Brain microvascular endothelial cell (primary cell): Measurements from ENCODE around the gene REXO4.

Experiments used
- DNase-seq: peaks from one replicate; pipeline ENCODE4 v3.0.0-alpha.2; 2020
- H3K27ac ChIP-seq: fragments of 250-450 bp; sonication (Bioruptor Pico); 2 replicates; pipeline ENCODE4 v1.5.1; 2020; ENCODE audit warnings: mild to moderate bottlenecking, moderate library complexity
- H3K27me3 ChIP-seq: fragments of 250-450 bp; sonication (Bioruptor Pico); replicated peaks from 2 replicates; pipeline ENCODE4 v1.5.1; 2020; ENCODE audit warnings: mild to moderate bottlenecking
- H3K36me3 ChIP-seq: fragments of 250-450 bp; sonication (Bioruptor Pico); replicated peaks from 2 replicates; pipeline ENCODE4 v1.5.1; 2020; ENCODE audit warnings: mild to moderate bottlenecking
- H3K4me3 ChIP-seq: 2 replicates; pipeline ENCODE4 v1.5.1; 2011; ENCODE audit warnings: low read depth, mild to moderate bottlenecking, control low read depth, low read length, moderate library complexity
- CTCF ChIP-seq: IDR thresholded peaks from 2 replicates; pipeline ENCODE4 v1.5.1; 2011; ENCODE audit warnings: low read depth, mild to moderate bottlenecking, moderate library complexity, low read length, control low read depth, inconsistent platforms; ENCODE audit errors: missing control alignments
- in situ Hi-C: cut with HindIII; loops from 2 replicates; pipeline ENCODE4 v1.10.0; 2017; ENCODE audit warnings: low sequenced_read_pairs, low pct_ligation_motif_present

Gene REXO4

GRCh38 chr9:133445293-133445969 is 27.6 kb upstream of the REXO4 start:
- H3K36me3 ChIP-seq: no peaks in the 10 kb centered on the region
- no peak overlapping the region for H3K27ac ChIP-seq
- no peak for DNase-seq
- no peak overlapping the region for H3K4me3 ChIP-seq
- in situ Hi-C loops: no loop called here
- no peak for TF ChIP-seq CTCF
- peaks cover 13% of the 10 kb centered on the region for H3K27me3 ChIP-seq

GRCh38 chr9:133443982-133444381 is 26.2 kb upstream of the REXO4 start:
- Histone ChIP-seq H3K4me3 (no peak overlapping the region), H3K36me3 (no peaks in the 10 kb centered on the region), H3K27ac (no peak overlapping the region), H3K27me3 (peaks cover 13% of the 10 kb centered on the region)
- in situ Hi-C loops: no loop called here
- TF ChIP-seq CTCF: no peak
- peak; percentile 27 for DNase-seq

GRCh38 chr9:133443248-133443647 is 25.4 kb upstream of the REXO4 start:
- Histone ChIP-seq H3K4me3 (no peak overlapping the region), H3K36me3 (no peaks in the 10 kb centered on the region), H3K27ac (no peak overlapping the region), H3K27me3 (peaks cover 13% of the 10 kb centered on the region)
- TF ChIP-seq CTCF: no peak
- no peak for DNase-seq
- in situ Hi-C loops: no loop called here

- peaks cover 13% of the 10 kb centered on the region for H3K27me3 ChIP-seq
- H3K36me3 ChIP-seq: no peaks in the 10 kb centered on the region
- no peak for TF ChIP-seq CTCF
- no peak overlapping the region for H3K4me3 ChIP-seq
- in situ Hi-C loops: no loop called here
- no peak for DNase-seq
- no peak overlapping the region for H3K27ac ChIP-seq
These were observed 23.8 kb upstream of the REXO4 start for GRCh38 chr9:133441571-133441970.

- DNase-seq: no peak
- H3K27me3 ChIP-seq: peaks cover 7% of the 10 kb centered on the region
- in situ Hi-C loops: no loop called here
- no peak overlapping the region for H3K27ac ChIP-seq
- no peak overlapping the region for H3K4me3 ChIP-seq
- no peak for TF ChIP-seq CTCF
- H3K36me3 ChIP-seq: no peaks in the 10 kb centered on the region
These were observed 23.1 kb upstream of the REXO4 start for GRCh38 chr9:133440874-133441273.

- TF ChIP-seq CTCF: no peak
- Histone ChIP-seq H3K27me3 (no peaks in the 10 kb centered on the region), H3K36me3 (no peaks in the 10 kb centered on the region), H3K4me3 (no peak overlapping the region), H3K27ac (no peak overlapping the region)
- DNase-seq: no peak
- in situ Hi-C loops: no loop called here
These were observed 21.5 kb upstream of the REXO4 start for GRCh38 chr9:133439337-133439736.
